Activated CD8-positive, alpha-beta memory T cell treated with anti-CD3 and anti-CD28 coated beads, Interleukin-2, amount 50 U/mL, for 1 hour (primary cell): ENCODE results near the gene PELI3.
"Not testable (repeated sequence)": the region's sequence is repeated elsewhere in the genome, so short reads cannot be mapped to it uniquely, and the experiment has no call there.

Experiments
- DNase-seq: peaks from one replicate; pipeline ENCODE4 v3.0.0-alpha.2; 2020; ENCODE audit errors: extremely low read depth

PELI3 gene

GRCh38 chr11:66447012-66447411 is 19.7 kb upstream of the PELI3 start:
- DNase-seq, result no peak

- DNase-seq, result no peak
Observed at GRCh38 chr11:66448523-66448922, 18.2 kb upstream of the PELI3 start.

- DNase-seq, result no peak
Observed at GRCh38 chr11:66450560-66450959, 16.1 kb upstream of the PELI3 start.

GRCh38 chr11:66451663-66452062 is 15.0 kb upstream of the PELI3 start:
- DNase-seq, result no peak

GRCh38 chr11:66454247-66454646 is 12.5 kb upstream of the PELI3 start:
- no peak for DNase-seq

- no peak for DNase-seq
Observed at GRCh38 chr11:66454828-66455227, 11.9 kb upstream of the PELI3 start.

GRCh38 chr11:66457826-66458225 is 8.9 kb upstream of the PELI3 start:
- DNase-seq, result no peak

- no peak for DNase-seq
Observed at GRCh38 chr11:66459138-66459778, 7.4 kb upstream of the PELI3 start.

- no peak for DNase-seq
Observed at GRCh38 chr11:66462010-66462409, 4.7 kb upstream of the PELI3 start.

GRCh38 chr11:66462911-66463310 is 3.8 kb upstream of the PELI3 start:
- no peak for DNase-seq

- not testable (repeated sequence) for DNase-seq
Observed at GRCh38 chr11:66464116-66464515, 2.6 kb upstream of the PELI3 start.

- no peak for DNase-seq
Observed at GRCh38 chr11:66464916-66465315, 1.8 kb upstream of the PELI3 start.

GRCh38 chr11:66465373-66466224 is 1.1 kb upstream of the PELI3 start:
- no peak for DNase-seq

GRCh38 chr11:66467034-66467659 is 442 bp downstream of the PELI3 start:
- DNase-seq, result no peak

GRCh38 chr11:66467756-66468155 is 1.1 kb downstream of the PELI3 start:
- no peak for DNase-seq

- DNase-seq, result no peak
Observed at GRCh38 chr11:66468691-66469090, 2.0 kb downstream of the PELI3 start.

GRCh38 chr11:66469441-66469840 is 2.7 kb downstream of the PELI3 start:
- no peak for DNase-seq

GRCh38 chr11:66470015-66470414 is 3.3 kb downstream of the PELI3 start:
- DNase-seq, result no peak

GRCh38 chr11:66471142-66471541 is 4.4 kb downstream of the PELI3 start:
- no peak for DNase-seq

- no peak for DNase-seq
Observed at GRCh38 chr11:66472054-66472453, 5.3 kb downstream of the PELI3 start.

- no peak for DNase-seq
Observed at GRCh38 chr11:66473167-66473566, 6.5 kb downstream of the PELI3 start.

GRCh38 chr11:66473608-66474515 is 7.2 kb downstream of the PELI3 start:
- DNase-seq, result no peak
